ENCODE results near the gene CSN3.
"Not testable (repeated sequence)": the region's sequence is repeated elsewhere in the genome, so short reads cannot be mapped to it uniquely, and the experiment has no call there.

The CSN3 gene, protein sequence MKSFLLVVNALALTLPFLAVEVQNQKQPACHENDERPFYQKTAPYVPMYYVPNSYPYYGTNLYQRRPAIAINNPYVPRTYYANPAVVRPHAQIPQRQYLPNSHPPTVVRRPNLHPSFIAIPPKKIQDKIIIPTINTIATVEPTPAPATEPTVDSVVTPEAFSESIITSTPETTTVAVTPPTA

DNA sequence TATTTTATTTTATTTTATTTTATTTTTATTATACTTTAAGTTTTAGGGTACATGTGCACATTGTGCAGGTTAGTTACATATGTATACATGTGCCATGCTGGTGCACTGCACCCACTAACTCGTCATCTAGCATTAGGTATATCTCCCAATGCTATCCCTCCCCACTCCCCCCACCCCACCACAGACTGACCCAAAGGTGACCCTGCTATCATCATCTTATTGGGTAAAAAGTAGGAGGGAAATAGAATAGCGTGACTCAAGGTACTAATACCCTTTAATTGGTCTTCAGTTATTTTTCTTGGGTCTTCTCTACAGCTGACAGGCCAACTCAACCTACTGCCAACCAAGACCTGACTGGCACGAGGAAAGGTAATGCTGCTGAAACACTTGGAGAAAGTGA is at the start of gene CSN3:
Gene CSN3 (plus strand): TSS at position 301 of the 400 bp plus-strand sequence. CDS start 2,223 bp downstream, outside the sequence.
- DNase-seq; intact Hi-C loops (cut with DNase I): not testable (repeated sequence)

- intact Hi-C loops (cut with DNase I): no loop called here
- no peak for DNase-seq
Observed at GRCh38 chr4:70192895-70193294, 49.5 kb upstream of the CSN3 start.

- intact Hi-C loops (cut with DNase I): no loop called here
- DNase-seq: no peak
Observed at GRCh38 chr4:70195425-70195824, 47.0 kb upstream of the CSN3 start, which contains the start of gene ODAM. Gene ODAM (plus strand): TSS chr4:70195725. CDS start chr4:70196544, 819 bp downstream.

DNA sequence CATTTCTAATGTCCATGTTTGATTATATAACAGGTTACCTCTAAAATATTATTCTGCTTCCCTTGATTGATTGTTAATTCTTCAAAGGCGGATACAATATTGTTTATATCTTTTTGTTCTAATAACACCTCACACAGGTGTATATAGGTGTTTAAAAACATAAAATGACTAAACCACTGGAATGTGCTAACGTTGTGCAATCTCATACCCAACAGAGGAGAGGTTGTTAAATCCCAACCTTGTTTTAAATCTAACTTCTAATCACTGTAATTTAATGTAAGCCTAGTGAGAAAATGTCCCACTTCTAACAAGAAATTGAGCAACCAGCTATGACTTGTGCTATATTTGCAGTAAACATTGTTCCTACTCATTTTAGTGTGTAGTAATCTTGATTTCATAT is 45.5 kb upstream of the CSN3 start:
- DNase-seq: no peak
- intact Hi-C loops (cut with DNase I): no loop called here

DNA sequence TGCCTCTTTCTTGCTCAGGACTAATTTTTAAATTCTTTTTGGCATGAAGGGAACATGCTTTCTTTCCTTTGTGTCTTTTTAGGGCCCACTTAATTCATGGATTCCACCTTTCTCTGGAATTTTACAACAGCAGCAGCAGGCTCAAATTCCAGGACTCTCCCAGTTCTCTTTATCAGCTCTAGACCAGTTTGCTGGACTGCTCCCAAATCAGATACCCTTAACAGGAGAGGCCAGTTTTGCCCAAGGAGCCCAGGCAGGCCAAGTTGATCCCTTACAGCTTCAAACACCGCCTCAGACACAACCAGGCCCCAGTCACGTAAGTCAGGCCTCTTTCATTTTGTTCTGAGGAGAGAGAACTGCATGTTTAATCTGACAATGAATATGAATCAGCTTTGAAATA is 44.6 kb upstream of the CSN3 start:
- DNase-seq: no peak
- intact Hi-C loops (cut with DNase I): no loop called here

GRCh38 chr4:70203601-70204000 is 38.8 kb upstream of the CSN3 start:
- DNase-seq: no peak
- intact Hi-C loops (cut with DNase I): no loop called here

DNA sequence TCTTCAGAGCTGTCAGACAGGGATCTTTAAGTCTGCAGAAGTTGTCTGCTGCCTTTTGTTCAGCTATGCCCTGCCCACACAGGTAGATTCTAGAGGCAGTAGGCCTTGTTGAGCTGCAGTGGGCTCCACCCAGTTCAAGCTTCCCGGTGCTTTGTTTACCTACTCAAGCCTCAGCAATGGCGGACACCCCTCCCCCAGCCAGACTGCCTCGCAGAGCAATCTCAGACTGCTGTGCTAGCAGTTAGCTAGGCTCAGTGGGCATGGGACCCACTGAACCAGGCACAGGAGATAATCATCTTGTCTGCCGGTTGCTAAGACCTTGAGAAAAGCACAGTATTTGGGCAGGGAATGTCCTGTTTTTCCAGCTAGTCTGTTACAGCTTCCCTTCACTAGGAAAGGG is 29.6 kb upstream of the CSN3 start:
- DNase-seq: not testable (repeated sequence)

GRCh38 chr4:70216109-70216508 is 26.3 kb upstream of the CSN3 start:
- DNase-seq; intact Hi-C loops (cut with DNase I): not testable (repeated sequence)

More for the DNA sequence above, 29.6 kb upstream of the CSN3 start:
- intact Hi-C loops (cut with DNase I): not testable (repeated sequence)

- intact Hi-C loops (cut with DNase I); DNase-seq: not testable (repeated sequence)
Observed at GRCh38 chr4:70216550-70216949, 25.8 kb upstream of the CSN3 start.

- DNase-seq; intact Hi-C loops (cut with DNase I): not testable (repeated sequence)
Observed at GRCh38 chr4:70221389-70221788, 21.0 kb upstream of the CSN3 start.

- not testable (repeated sequence) for DNase-seq
Observed at GRCh38 chr4:70221818-70222217, 20.6 kb upstream of the CSN3 start.

GRCh38 chr4:70225824-70226223 is 16.6 kb upstream of the CSN3 start, which contains the start of gene FDCSP:
Gene FDCSP (plus strand): TSS chr4:70226124. CDS start chr4:70231195, 5,071 bp downstream.
- DNase-seq: no peak
- intact Hi-C loops (cut with DNase I): no loop called here

More at GRCh38 chr4:70221818-70222217, 20.6 kb upstream of the CSN3 start:
- intact Hi-C loops (cut with DNase I): not testable (repeated sequence)

GRCh38 chr4:70236125-70236524 is 6.3 kb upstream of the CSN3 start:
- DNase-seq: no peak
- intact Hi-C loops (cut with DNase I): no loop called here

GRCh38 chr4:70239131-70239883 is 3.1 kb upstream of the CSN3 start:
- intact Hi-C loops (cut with DNase I): no loop called here
- no peak for DNase-seq

DNA sequence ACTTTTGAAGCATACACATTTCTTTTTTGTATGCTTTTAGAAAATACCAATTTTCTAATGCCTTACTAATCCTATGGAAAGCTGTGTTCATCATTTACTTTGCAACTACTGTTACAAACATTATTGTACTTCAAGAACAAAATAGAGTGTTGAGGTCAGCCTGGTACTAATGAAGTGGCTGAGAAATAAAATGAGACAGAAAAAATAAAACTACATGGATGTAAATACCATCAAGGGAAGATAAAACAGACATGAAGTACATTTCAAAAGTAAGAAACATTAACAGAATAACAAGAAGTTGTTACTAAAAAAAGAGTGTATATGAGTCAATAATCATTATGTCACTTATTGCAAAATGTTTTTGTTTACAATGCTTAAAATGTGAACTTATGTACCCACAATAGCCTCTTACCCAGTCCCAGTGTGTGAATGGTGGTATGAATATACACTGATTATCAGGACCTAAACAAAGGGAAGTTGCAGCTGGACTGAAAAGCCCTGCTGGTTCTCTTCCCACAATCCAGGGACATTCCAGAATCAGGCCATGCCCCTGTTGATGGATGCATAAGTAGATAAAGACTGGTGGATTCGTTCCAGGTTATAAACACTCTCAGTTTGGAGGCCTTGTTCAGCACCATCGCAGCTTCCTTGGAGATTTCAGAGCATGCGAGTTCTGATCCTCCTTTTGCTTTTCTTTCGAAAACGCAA is 2.4 kb upstream of the CSN3 start:
- intact Hi-C loops (cut with DNase I): no loop called here
- DNase-seq: no peak

GRCh38 chr4:70243091-70243490 is 694 bp downstream of the CSN3 start:
- intact Hi-C loops (cut with DNase I): no loop called here
- no peak for DNase-seq

DNA sequence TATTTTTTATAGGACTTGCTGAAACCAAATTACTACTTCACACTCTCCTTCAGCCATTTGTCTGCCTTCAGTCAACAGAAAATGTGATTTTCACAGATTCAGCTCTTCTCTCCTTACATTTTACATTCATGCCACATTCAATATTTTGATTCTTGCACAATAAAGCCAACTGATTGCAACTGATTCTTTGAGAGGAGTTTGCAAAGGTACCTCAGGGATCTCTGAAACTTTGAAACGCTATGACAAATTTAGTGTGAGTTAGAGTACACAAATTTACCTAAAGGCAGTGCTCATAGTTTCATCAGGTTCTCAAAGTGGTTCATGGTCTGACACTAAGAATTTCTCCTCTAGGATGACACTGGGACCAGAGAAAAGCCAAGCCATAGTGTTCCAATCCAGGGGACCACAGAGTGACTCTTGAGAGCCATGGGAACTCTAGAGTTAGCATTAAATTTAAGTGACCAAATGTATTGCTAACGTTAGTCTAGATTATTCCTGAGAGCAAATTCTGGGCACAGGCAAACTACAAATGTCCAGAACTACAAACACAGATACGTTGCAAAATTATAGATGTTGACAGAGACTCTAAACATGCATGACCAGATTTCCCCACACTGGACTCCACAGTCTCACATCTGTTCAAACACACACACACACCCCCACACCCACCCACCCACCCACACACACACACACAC is 9.0 kb downstream of the CSN3 start:
- intact Hi-C loops (cut with DNase I): no loop called here
- no peak for DNase-seq

GRCh38 chr4:70251945-70252277 is 9.5 kb downstream of the CSN3 start:
- intact Hi-C loops (cut with DNase I): no loop called here
- no peak for DNase-seq

GRCh38 chr4:70269674-70270073 is 27.3 kb downstream of the CSN3 start:
- intact Hi-C loops (cut with DNase I): no loop called here
- no peak for DNase-seq

Data from head of caudate nucleus (tissue), 42 donors.